HG03520 (cell line): ENCODE data around the gene KRT23.
"Not testable (repeated sequence)": the region's sequence is repeated elsewhere in the genome, so short reads cannot be mapped to it uniquely, and the experiment has no call there.

Experiments used
- ATAC-seq: cut with Tn5 transposase; IDR thresholded peaks from one replicate; pipeline ENCODE4 v1.9.1; 2021; ENCODE audit warnings: mild to moderate bottlenecking, moderate library complexity; ENCODE audit not compliant: unreplicated experiment

The KRT23 gene

GRCh38 chr17:40951011-40951622 is 13.7 kb upstream of the KRT23 start:
- ATAC-seq = no peak

GRCh38 chr17:40950176-40950575 is 12.7 kb upstream of the KRT23 start:
- ATAC-seq = no peak

- no peak for ATAC-seq
Observed at GRCh38 chr17:40949418-40949817, 12.0 kb upstream of the KRT23 start.

- ATAC-seq = no peak
Observed at GRCh38 chr17:40947929-40948328, 10.5 kb upstream of the KRT23 start.

- no peak for ATAC-seq
Observed at GRCh38 chr17:40945414-40945813, 8.0 kb upstream of the KRT23 start.

- ATAC-seq = no peak
Observed at GRCh38 chr17:40944531-40944930, 7.1 kb upstream of the KRT23 start.

GRCh38 chr17:40942553-40942952 is 5.1 kb upstream of the KRT23 start:
- no peak for ATAC-seq

GRCh38 chr17:40940266-40940665 is 2.8 kb upstream of the KRT23 start:
- no peak for ATAC-seq

- no peak for ATAC-seq
Observed at GRCh38 chr17:40938981-40939380, 1.5 kb upstream of the KRT23 start.

GRCh38 chr17:40936976-40937375 is 470 bp downstream of the KRT23 start:
- no peak for ATAC-seq

- no peak for ATAC-seq
Observed at GRCh38 chr17:40936437-40936971, 942 bp downstream of the KRT23 start.

GRCh38 chr17:40935624-40936023 is 1.8 kb downstream of the KRT23 start:
- ATAC-seq = no peak

- no peak for ATAC-seq
Observed at GRCh38 chr17:40932608-40933007, 4.8 kb downstream of the KRT23 start.

- no peak for ATAC-seq
Observed at GRCh38 chr17:40931311-40931710, 6.1 kb downstream of the KRT23 start.

GRCh38 chr17:40926341-40926740 is 11.1 kb downstream of the KRT23 start:
- ATAC-seq = no peak

- no peak for ATAC-seq
Observed at GRCh38 chr17:40922239-40922638, 15.2 kb downstream of the KRT23 start.

GRCh38 chr17:40921026-40921425 is 16.4 kb downstream of the KRT23 start:
- no peak for ATAC-seq

- ATAC-seq = not testable (repeated sequence)
Observed at GRCh38 chr17:40917116-40917515, 20.3 kb downstream of the KRT23 start.

GRCh38 chr17:40916366-40916765 is 21.1 kb downstream of the KRT23 start:
- ATAC-seq = no peak

GRCh38 chr17:40915721-40916256 is 21.7 kb downstream of the KRT23 start:
- no peak for ATAC-seq

GRCh38 chr17:40915199-40915661 is 22.2 kb downstream of the KRT23 start:
- ATAC-seq = no peak

- ATAC-seq = no peak
Observed at GRCh38 chr17:40914075-40914855, 23.2 kb downstream of the KRT23 start.
